ENCODE results near the gene SLC16A3. TPM values are rescaled to one million over a fixed set of nuclear protein-coding genes. Genes with fewer than 3 reads are reported as not detected.
"Not testable (repeated sequence)": the region's sequence is repeated elsewhere in the genome, so short reads cannot be mapped to it uniquely, and the experiment has no call there.

Gene SLC16A3
- total RNA-seq, 1 donor from 2014 or later, result 1.5 TPM

DNA sequence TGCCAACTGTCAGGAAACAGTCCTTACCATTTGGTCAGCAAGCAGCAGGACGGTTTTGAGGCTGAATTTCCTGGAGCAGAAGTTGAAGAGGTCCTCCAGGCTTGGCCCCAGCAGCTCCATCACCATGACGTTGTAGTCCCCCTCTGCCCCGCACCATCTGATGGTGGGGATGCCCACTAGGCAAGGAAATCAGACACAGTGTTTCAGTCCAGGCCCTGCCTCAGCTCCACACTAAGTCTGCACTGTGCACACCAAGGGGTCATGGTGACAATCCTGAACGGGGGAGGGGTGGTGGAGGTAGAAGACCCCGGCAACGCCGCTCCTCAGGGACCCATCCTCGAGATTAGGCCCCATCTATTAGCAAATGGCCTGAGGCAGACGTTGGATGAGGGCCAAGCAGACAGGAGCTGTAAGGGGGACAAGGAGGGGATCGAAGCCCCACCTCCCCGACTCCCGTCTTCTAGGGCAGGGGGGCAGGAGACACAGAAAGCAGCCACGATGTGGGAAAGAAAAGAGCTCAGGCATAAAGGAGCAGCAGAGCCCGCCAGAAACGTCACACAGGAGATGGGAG, 26.6 kb downstream of the SLC16A3 start:
- no peak overlapping the region for H3K4me3 Mint-ChIP-seq
- no peak for DNase-seq (ENCODE audit: low read depth, low spot score)
- peaks cover 5% of the 10 kb centered on the region for H3K4me1 Mint-ChIP-seq
- TF ChIP-seq, protein P1, sequence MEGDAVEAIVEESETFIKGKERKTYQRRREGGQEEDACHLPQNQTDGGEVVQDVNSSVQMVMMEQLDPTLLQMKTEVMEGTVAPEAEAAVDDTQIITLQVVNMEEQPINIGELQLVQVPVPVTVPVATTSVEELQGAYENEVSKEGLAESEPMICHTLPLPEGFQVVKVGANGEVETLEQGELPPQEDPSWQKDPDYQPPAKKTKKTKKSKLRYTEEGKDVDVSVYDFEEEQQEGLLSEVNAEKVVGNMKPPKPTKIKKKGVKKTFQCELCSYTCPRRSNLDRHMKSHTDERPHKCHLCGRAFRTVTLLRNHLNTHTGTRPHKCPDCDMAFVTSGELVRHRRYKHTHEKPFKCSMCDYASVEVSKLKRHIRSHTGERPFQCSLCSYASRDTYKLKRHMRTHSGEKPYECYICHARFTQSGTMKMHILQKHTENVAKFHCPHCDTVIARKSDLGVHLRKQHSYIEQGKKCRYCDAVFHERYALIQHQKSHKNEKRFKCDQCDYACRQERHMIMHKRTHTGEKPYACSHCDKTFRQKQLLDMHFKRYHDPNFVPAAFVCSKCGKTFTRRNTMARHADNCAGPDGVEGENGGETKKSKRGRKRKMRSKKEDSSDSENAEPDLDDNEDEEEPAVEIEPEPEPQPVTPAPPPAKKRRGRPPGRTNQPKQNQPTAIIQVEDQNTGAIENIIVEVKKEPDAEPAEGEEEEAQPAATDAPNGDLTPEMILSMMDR (conservative IDR thresholded peaks at IDR 0.05), result no peak
- H3K27ac Mint-ChIP-seq (ENCODE audit: unreplicated experiment), result no peak overlapping the region
- no peaks in the 10 kb centered on the region for H3K27me3 Mint-ChIP-seq (ENCODE audit: low read depth)
- no peaks in the 10 kb centered on the region for H3K9me3 Mint-ChIP-seq
- peaks cover 48% of the 10 kb centered on the region for H3K36me3 Mint-ChIP-seq (ENCODE audit: low read depth)

DNA sequence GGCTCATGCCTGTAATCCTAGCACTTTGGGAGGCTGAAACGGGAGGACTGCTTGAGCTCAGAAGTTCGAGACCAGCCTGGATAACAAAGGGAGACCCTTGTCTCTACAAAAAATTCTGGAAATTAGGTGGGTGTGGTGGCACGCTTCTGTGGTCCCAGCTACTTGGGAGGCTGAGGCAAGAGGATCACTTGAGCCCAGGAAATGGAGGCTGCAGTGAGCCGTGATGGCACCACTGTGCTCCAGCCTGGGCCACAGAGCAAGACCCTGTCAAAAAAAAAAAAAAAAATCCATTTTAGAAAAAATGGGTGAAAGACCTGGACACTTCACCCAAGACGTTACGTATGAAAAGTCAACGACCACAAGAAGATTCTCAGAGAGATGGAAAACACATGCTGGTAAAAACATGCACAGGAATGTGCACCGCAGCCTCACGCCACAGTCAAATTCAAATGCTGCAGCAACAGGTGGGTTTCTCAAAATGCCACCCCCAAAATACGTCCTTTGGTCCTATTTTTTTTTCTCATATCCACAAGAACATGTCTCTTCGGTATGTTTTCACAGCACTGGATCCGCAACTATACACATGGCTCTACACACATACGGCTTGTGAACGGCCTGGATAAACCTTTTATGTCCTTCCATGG, 27.5 kb downstream of the SLC16A3 start:
- TF ChIP-seq, protein P1 (conservative IDR thresholded peaks at IDR 0.05), result no peak
- H3K27ac Mint-ChIP-seq (ENCODE audit: unreplicated experiment), result no peak overlapping the region
- H3K9me3 Mint-ChIP-seq, result peaks cover 3% of the 10 kb centered on the region
- peaks cover 5% of the 10 kb centered on the region for H3K4me1 Mint-ChIP-seq
- peaks cover 52% of the 10 kb centered on the region for H3K36me3 Mint-ChIP-seq (ENCODE audit: low read depth)
- no peak for DNase-seq (ENCODE audit: low read depth, low spot score)
- no peaks in the 10 kb centered on the region for H3K27me3 Mint-ChIP-seq (ENCODE audit: low read depth)
- H3K4me3 Mint-ChIP-seq, result no peak overlapping the region

DNA sequence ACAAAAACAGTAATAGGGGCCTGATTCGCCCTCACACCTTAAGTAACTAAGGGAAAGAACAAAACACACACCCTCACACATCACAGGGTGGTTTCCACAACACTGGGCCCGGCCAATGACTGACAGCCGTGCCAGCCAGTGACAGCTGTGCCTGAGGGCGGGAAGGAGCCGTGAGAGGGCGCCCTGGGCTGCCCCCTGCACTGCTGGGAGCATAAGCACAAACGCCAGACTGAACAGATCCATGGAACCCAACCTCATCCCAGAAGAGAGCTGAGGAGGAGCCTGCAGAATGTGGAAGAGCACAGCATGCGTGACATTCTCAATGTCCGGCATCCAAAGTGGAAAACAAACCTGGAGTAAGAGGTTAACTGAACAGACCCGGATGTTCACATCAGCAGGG, 28.6 kb downstream of the SLC16A3 start:
- TF ChIP-seq, protein P1 (conservative IDR thresholded peaks at IDR 0.05), result no peak
- Mint-ChIP-seq H3K27ac (ENCODE audit: unreplicated experiment) (no peak overlapping the region), H3K4me1 (peaks cover 5% of the 10 kb centered on the region), H3K36me3 (ENCODE audit: low read depth) (peaks cover 55% of the 10 kb centered on the region), H3K27me3 (ENCODE audit: low read depth) (no peaks in the 10 kb centered on the region), H3K4me3 (no peak overlapping the region), H3K9me3 (peaks cover 3% of the 10 kb centered on the region)
- peak; percentile 50 for DNase-seq (ENCODE audit: low read depth, low spot score)

DNA sequence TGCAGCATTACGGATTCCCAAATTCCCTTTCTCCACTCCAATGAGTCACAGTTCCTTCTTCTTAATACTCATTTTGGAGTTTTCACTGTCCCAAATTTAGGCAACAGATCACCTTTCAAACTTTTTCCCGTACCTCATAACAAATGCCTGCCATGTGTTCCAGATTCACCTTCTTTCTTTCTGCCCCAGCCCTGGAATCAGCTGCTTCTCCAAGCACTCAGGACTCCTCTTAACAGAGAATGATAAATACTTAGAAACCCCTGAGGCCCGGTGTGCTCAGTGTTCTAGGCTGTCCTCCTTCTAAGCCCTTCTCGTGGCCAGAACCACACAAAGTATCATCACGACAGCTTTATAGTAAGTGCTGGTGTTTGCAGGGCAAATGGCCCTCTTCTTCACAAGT, 29.7 kb downstream of the SLC16A3 start:
- Mint-ChIP-seq H3K9me3 (peaks cover 3% of the 10 kb centered on the region), H3K27ac (ENCODE audit: unreplicated experiment) (no peak overlapping the region), H3K27me3 (ENCODE audit: low read depth) (no peaks in the 10 kb centered on the region), H3K4me3 (no peak overlapping the region), H3K4me1 (peaks cover 5% of the 10 kb centered on the region), H3K36me3 (ENCODE audit: low read depth) (peaks cover 51% of the 10 kb centered on the region)
- no peak for DNase-seq (ENCODE audit: low read depth, low spot score)
- TF ChIP-seq, protein P1 (conservative IDR thresholded peaks at IDR 0.05), result no peak

DNA sequence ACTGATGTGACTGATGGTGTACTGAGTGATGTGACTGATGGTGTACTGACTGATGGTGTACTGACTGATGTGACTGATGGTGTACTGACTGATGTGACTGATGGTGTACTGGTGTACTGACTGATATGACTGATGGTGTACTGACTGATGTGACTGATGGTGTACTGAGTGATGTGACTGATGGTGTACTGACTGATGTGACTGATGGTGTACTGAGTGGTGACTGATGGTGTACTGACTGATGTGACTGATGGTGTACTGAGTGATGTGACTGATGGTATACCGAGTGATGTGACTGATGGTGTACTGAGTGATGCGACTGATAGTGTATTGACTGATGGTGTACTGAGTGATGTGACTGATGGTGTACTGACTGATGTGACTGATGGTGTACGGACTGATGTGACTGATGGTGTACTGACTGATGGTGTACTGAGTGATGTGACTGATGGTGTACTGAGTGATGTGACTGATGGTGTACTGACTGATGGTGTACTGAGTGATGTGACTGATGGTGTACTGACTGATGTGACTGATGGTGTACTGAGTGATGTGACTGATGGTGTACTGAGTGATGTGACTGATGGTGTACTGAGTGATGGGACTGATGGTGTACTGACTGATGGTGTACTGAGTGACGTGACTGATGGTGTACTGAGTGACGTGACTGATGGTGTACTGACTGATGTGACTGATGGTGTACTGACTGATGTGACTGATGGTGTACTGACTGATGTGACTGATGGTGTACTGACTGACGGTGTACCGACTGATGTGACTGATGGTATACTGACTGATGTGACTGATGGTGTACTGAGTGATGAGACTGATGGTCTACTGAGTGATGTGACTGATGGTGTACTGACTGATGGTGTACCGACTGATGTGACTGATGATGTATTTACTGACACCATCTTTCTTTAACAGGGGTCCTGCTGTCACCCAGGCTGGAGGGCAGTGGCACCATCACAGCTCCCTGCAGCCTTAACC, 31.4 kb downstream of the SLC16A3 start:
- not testable (repeated sequence) for H3K27ac Mint-ChIP-seq (ENCODE audit: unreplicated experiment); H3K4me3 Mint-ChIP-seq; H3K27me3 Mint-ChIP-seq (ENCODE audit: low read depth); H3K9me3 Mint-ChIP-seq; H3K4me1 Mint-ChIP-seq; DNase-seq (ENCODE audit: low read depth, low spot score)
- peaks cover 53% of the 10 kb centered on the region for H3K36me3 Mint-ChIP-seq (ENCODE audit: low read depth)

Data from neural crest cell (in vitro differentiated cells).